ENCODE measurements around the gene SETD6.

DNA sequence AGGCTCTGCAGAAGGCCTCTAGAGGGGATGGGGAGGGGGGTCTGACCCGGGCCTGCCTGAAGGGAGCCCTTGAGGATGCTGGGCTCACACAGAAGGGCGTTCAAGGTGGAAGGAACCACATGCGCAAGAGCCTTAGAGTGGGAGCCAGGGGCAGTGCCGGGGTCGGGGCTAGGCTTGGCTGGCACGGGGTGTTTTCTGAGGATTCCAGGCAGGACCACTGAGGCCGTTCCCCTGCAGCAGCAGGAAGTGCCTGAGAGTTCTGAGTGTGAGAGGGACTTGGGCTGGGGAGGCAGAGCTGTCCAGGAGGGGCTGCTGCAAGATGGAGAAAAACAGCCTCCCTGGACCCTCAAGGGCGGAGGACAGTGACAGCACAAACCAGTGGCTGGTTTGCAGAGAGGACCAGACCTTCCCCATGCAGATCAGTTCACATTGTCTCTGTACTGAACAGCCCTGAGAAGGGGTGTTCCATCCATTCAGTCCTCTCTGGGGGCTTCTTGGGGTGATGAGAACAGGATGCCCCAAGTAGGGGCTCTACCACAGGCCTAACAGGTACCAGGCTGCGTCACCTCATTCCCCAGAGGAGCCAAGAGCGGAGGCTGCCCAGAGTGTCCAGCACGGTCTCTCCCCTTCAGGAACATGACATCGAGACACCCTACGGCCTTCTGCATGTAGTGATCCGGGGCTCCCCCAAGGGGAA lies 12.0 kb upstream of the SETD6 start:
- TF ChIP-seq, protein P1, sequence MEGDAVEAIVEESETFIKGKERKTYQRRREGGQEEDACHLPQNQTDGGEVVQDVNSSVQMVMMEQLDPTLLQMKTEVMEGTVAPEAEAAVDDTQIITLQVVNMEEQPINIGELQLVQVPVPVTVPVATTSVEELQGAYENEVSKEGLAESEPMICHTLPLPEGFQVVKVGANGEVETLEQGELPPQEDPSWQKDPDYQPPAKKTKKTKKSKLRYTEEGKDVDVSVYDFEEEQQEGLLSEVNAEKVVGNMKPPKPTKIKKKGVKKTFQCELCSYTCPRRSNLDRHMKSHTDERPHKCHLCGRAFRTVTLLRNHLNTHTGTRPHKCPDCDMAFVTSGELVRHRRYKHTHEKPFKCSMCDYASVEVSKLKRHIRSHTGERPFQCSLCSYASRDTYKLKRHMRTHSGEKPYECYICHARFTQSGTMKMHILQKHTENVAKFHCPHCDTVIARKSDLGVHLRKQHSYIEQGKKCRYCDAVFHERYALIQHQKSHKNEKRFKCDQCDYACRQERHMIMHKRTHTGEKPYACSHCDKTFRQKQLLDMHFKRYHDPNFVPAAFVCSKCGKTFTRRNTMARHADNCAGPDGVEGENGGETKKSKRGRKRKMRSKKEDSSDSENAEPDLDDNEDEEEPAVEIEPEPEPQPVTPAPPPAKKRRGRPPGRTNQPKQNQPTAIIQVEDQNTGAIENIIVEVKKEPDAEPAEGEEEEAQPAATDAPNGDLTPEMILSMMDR (IDR thresholded peaks at IDR 0.05; ENCODE audit: low read depth, low read length): no peak
- TF ChIP-seq EZH2phosphoT487 (IDR thresholded peaks at IDR 0.05; ENCODE audit: low read depth): no peak
